22Rv1 (cell line): ENCODE data around the gene HTT.

ENCODE experiments used
- CTCF ChIP-seq: fragments of 450-650 bp; IDR thresholded peaks from 2 replicates; pipeline ENCODE4 v1.5.1; 2017; ENCODE audit warnings: mild to moderate bottlenecking
- ZFX ChIP-seq: fragments of 450-650 bp; IDR thresholded peaks from 2 replicates; pipeline ENCODE4 v1.6.1; 2017; ENCODE audit warnings: antibody characterized with exemption, borderline replicate concordance

GRCh38 chr4:3218824-3219760 is 144.6 kb downstream of the HTT start:
- no peak for TF ChIP-seq ZFX
- no peak for TF ChIP-seq CTCF
